ENCODE results near the gene EIF4G1.
"Not testable (repeated sequence)": the region's sequence is repeated elsewhere in the genome, so short reads cannot be mapped to it uniquely, and the experiment has no call there.

EIF4G1 gene

DNA sequence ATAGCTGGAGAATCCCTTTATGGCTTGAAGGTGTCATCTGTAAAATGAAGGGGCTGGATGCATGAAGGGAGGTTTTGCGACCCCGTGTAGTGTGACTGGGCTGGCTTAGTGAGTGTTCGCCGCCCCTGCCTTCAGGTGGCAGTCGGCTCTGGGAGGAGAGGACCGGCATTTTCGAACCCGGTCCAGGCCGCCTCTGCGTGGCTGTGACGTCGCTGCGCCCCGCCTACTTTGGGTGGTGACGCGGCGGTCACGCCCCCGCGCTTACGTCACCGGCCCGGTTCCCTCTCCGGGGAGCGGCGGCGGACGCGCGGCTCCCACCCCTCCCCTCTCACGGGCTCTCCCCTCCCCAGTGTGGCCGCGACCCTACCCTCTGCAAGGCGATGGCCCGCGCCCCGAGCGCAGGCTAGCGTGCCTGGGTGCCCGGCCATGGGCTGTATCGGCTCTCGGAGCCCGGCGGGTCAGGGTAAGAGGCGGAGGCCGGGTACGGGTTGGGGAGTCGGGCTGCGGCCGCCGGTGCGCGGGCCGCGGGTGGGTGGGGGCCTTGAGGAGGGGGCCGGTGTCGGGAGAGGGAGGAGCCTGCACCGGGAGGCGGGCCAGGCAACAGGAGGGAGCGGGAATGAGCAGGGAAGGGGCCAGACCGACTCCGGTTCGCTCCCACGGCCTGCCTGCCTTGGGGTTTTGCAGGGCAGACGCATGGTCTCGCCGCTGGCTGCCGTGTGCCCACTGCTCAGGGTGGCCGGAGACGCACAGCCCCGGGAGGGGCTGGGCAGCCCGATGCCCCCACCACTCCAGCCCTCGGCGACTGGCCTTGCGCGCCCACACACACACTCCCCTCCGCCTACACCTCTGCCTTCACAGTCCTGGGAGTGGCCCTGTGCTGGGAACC lies 21.5 kb downstream of the EIF4G1 start:
- DNase-seq: no peak

DNA sequence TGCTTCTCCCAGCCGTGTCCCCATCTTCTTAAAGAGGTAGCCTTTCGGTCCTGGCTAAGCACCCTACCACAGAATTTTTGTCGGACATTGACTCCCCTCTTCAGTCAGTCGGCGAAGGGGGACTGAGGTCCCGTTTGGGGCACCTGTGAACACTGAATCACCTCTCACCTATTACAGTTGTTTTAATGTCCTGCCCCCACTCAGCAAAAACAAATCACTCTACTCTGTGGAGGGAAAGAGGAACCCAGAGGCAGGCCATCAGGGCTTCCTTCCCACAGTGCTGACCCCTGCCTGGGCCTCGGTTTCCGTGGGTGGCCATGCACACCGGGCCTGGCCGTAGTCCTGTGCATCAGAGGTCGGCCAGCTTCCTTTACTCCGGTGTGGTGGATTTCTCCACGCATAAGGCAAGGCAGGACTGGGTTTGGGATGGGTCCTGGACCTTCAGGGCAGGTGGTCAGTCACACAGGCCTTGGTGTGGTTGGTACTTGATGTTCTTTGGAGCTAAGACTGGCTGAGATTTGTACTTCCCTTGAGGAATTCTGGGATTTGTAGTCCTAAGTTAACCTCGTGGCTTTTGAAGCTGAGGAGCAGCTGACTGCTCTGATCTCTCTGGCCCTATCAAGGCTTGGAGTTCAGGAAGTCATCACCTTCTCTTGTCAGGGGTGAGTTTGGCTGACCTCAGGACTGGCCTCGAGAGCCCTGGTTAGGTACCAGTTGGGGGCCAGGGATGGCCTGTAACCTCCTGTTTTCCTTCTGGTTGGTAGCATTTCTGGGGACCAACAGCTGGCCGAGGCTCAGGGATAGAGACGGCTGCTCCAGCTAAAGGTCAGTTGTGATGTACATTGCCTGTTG lies 22.4 kb downstream of the EIF4G1 start:
- no peak for DNase-seq

- no peak for DNase-seq
Observed at GRCh38 chr3:184337399-184337714, 23.0 kb downstream of the EIF4G1 start, which contains the start of gene FAM131A. FAM131A (plus strand) TSS chr3:184337600; CDS start chr3:184337631, 31 bp downstream.

- no peak for DNase-seq
Observed at GRCh38 chr3:184337981-184338380, 23.6 kb downstream of the EIF4G1 start.

GRCh38 chr3:184338511-184338945 lies 24.1 kb downstream of the EIF4G1 start:
- DNase-seq: no peak

DNA sequence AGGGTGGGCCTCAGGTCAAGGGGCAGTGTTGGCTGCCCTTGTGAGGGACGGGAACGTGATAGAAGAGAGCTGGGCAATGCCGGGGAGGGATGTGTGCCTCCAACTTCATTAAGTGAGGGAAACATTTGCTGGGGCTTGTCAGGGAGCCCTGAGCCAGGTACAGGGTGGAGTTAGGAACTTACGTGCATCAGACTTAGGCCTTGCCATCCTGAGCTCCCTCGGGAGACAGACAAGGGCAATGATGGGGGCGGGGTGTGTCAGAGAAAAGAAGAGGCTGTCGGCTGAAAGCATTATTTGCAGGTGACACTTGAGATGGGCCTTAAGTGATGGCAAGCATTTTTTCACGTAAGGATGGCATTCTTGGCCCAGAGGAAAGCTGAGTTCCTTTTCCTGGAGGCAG lies 24.6 kb downstream of the EIF4G1 start:
- DNase-seq: no peak

DNA sequence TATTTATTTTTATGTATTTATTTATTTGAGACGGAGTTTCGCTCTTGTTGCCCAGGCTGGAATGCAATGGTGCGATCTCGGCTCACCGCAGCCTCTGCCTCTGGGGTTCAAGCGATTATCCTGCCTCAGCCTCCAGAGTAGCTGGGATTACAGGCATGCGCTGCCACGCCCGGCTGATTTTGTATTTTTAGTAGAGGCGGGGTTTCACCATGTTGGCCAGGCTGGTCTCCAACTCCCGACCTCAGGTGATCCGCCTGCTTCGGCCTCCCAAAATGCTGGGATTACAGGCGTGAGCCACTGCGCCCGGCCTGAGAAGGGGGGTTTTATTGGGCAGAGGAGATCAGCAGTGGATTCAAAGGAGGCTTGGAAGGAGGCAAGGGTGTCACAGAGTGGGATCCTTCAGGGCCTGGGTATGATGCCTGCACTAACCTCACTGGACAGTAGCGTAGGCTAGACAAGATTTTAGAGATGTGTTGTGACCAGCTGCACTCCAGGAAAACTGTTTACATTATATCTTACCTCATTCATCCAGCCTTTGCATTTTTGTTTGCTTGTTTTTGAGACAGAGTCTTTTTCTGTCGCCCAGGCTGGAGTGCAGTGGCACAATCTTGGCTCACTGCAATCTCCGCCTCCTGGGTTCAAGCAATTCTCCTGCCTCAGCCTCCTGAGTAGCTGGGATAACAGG lies 25.2 kb downstream of the EIF4G1 start:
- not testable (repeated sequence) for DNase-seq

GRCh38 chr3:184341925-184342324 lies 27.5 kb downstream of the EIF4G1 start:
- no peak for DNase-seq

- DNase-seq: no peak
Observed at GRCh38 chr3:184343200-184343876, 28.9 kb downstream of the EIF4G1 start.

GRCh38 chr3:184344579-184345316 lies 30.3 kb downstream of the EIF4G1 start:
- no peak for DNase-seq

DNA sequence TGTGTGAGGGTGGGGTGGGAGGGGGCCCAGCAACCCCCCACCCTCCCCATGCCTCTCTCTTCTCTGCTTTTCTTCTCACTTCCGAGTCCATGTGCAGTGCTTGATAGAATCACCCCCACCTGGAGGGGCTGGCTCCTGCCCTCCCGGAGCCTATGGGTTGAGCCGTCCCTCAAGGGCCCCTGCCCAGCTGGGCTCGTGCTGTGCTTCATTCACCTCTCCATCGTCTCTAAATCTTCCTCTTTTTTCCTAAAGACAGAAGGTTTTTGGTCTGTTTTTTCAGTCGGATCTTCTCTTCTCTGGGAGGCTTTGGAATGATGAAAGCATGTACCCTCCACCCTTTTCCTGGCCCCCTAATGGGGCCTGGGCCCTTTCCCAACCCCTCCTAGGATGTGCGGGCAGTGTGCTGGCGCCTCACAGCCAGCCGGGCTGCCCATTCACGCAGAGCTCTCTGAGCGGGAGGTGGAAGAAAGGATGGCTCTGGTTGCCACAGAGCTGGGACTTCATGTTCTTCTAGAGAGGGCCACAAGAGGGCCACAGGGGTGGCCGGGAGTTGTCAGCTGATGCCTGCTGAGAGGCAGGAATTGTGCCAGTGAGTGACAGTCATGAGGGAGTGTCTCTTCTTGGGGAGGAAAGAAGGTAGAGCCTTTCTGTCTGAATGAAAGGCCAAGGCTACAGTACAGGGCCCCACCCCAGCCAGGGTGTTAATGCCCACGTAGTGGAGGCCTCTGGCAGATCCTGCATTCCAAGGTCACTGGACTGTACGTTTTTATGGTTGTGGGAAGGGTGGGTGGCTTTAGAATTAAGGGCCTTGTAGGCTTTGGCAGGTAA lies 31.1 kb downstream of the EIF4G1 start:
- DNase-seq: no peak

GRCh38 chr3:184346480-184347190 lies 32.2 kb downstream of the EIF4G1 start:
- DNase-seq: no peak

GRCh38 chr3:184347321-184348056 lies 33.1 kb downstream of the EIF4G1 start:
- no peak for DNase-seq

DNA sequence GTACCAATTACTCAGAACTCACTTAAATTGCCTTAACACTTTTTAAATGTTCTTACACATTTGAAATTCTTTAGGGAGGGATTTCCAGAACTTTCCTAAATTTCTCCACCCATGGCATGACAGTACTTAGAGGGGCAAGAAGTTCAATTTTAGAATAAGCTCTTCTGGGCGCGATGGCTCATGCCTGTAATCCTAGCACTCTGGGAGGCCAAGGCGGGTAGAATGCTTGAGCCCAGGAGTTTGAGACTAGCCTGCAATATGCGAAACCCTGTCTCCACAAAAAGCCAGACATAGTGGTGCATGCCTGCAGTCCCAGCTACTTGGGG lies 33.6 kb downstream of the EIF4G1 start:
- DNase-seq: no peak

- no peak for DNase-seq
Observed at GRCh38 chr3:184349563-184350470, 35.4 kb downstream of the EIF4G1 start.

DNA sequence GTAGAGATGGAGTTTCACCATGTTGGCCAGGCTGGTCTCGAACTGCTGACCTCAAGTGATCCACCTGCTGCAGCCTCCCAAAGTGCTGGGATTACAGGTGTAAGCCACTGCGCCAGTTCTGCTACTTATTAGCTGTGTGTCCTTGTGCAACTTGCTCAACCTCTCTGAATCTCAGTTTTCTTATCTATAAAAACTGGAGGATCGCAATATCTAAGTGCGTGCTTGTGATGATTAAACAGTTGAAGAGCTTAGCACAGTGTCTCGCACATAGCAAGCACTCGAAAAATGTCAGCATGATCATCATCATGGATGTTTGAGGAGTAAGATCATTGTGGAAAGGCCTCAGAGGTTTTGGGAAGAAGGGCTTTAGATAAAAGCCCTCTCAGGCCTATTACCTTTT lies 36.2 kb downstream of the EIF4G1 start:
- DNase-seq: no peak

GRCh38 chr3:184351511-184352148 lies 37.2 kb downstream of the EIF4G1 start:
- no peak for DNase-seq

GRCh38 chr3:184352149-184352785 lies 37.9 kb downstream of the EIF4G1 start:
- DNase-seq: no peak
